Liver (tissue), 3 donors: ENCODE data around the gene SCN1B.

Experiments used
- ATF3 ChIP-seq: IDR thresholded peaks from 2 replicates; pipeline ENCODE4 v1.6.1; 2016; ENCODE audit warnings: antibody characterized with exemption
- CTCF ChIP-seq: fragments of 150-350 bp; IDR thresholded peaks from 2 replicates; pipeline ENCODE4 v1.5.1; 2017; ENCODE audit warnings: improper control_type of control experiment, low read depth, low read length; ENCODE audit not compliant: missing input control
- EGR1 ChIP-seq, 2 donors: IDR thresholded peaks; 2 replicates each; pipeline ENCODE4 v1.6.1; 2016 to 2018; ENCODE audit warnings: antibody characterized with exemption in 2 of 2, low read depth in 2 of 2
- GABPA ChIP-seq, 2 donors: IDR thresholded peaks in 1 of 2; conservative IDR thresholded peaks in 1 of 2; 2 replicates each; pipeline ENCODE4 v1.6.1; 2016; ENCODE audit warnings: antibody characterized with exemption in 2 of 2, mild to moderate bottlenecking in 1 of 2, moderate library complexity in 1 of 2
- HNF4G ChIP-seq: IDR thresholded peaks from 2 replicates; pipeline ENCODE4 v1.6.1; 2016; ENCODE audit warnings: antibody characterized with exemption
- JUND ChIP-seq, 2 donors: IDR thresholded peaks; 2 replicates each; pipeline ENCODE4 v1.6.1; 2016; ENCODE audit warnings: antibody characterized with exemption in 2 of 2
- MAX ChIP-seq: IDR thresholded peaks from 2 replicates; pipeline ENCODE4 v1.6.1; 2016; ENCODE audit warnings: antibody characterized with exemption
- NR2F2 ChIP-seq: IDR thresholded peaks from 2 replicates; pipeline ENCODE4 v1.6.1; 2016; ENCODE audit warnings: antibody characterized with exemption
- RAD21 ChIP-seq, 2 donors: IDR thresholded peaks; 2 replicates each; pipeline ENCODE4 v1.6.1; 2016; ENCODE audit warnings: antibody characterized with exemption in 2 of 2, mild to moderate bottlenecking in 2 of 2
- REST ChIP-seq: IDR thresholded peaks from 2 replicates; pipeline ENCODE4 v1.6.1; 2016; ENCODE audit warnings: antibody characterized with exemption, mild to moderate bottlenecking
- RXRA ChIP-seq, 2 donors: IDR thresholded peaks; 2 replicates each; pipeline ENCODE4 v1.6.1; 2017 to 2018; ENCODE audit warnings: antibody characterized with exemption in 2 of 2, mild to moderate bottlenecking in 1 of 2
- TAF1 ChIP-seq: conservative IDR thresholded peaks from 2 replicates; pipeline ENCODE4 v1.6.1; 2016; ENCODE audit warnings: antibody characterized with exemption, mild to moderate bottlenecking
- YY1 ChIP-seq: IDR thresholded peaks from 2 replicates; pipeline ENCODE4 v1.6.1; 2016; ENCODE audit warnings: antibody characterized with exemption, mild to moderate bottlenecking
- ZBTB33 ChIP-seq: IDR thresholded peaks from 2 replicates; pipeline ENCODE4 v1.6.1; 2016; ENCODE audit warnings: antibody characterized with exemption
- donor health status: healthy.
- donor health status: healthy.

GRCh38 chr19:35031072-35031881 lies 1.0 kb downstream of the SCN1B start:
- no peak for TF ChIP-seq MAX
- TF ChIP-seq JUND (IDR thresholded peaks at IDR 0.05) = no peak
- no peak for TF ChIP-seq CTCF
- no peak for TF ChIP-seq ATF3
- TF ChIP-seq YY1 = no peak
- TF ChIP-seq NR2F2 = no peak
- no peak for TF ChIP-seq REST
- no peak for TF ChIP-seq TAF1
- TF ChIP-seq HNF4G = no peak
- TF ChIP-seq GABPA (IDR thresholded peaks at IDR 0.05 in 1 of 2, conservative IDR thresholded peaks at IDR 0.05 in 1 of 2) = no peak
- TF ChIP-seq EGR1 (IDR thresholded peaks at IDR 0.05; ENCODE audit: low read depth in 2 of 2) = no peak
- no peak for TF ChIP-seq RXRA (IDR thresholded peaks at IDR 0.05)
- TF ChIP-seq RAD21 (IDR thresholded peaks at IDR 0.05) = no peak
- no peak for TF ChIP-seq ZBTB33
